Measurements from ENCODE around the gene CEP290. TPM values are rescaled to one million over a fixed set of nuclear protein-coding genes. Genes with fewer than 3 reads are reported as not detected.

The CEP290 gene
- total and polyA plus RNA-seq, 7 experiments from 2014 or later = 4.4 to 29.5 (median 15.1) TPM

DNA sequence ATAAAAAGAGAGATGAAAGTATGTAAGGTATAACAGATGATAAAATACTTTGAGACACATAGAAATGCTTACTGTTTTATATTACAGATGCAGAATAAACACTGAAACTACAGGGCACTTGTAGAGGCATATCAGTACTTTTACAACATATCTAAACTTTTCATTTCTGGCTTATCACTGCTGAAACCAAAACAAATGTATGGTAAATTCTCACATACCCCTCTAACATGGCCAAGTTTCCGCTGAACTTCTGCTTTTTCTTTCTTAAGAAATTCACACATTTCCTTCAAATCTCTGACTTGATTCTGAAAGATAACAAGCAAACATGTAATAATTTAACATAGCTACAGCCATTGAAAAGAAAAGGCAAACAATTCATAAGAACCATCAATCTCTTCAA lies 79.4 kb downstream of the CEP290 start:
- Mint-ChIP-seq H3K27ac (no peak overlapping the region), H3K4me3 (no peak overlapping the region), H3K9me3 (no peaks in the 10 kb centered on the region), H3K4me1 (peaks cover 0 to 8% (median 4%) of the 10 kb centered on the region in 7 donors), H3K36me3 (peaks cover 10 to 48% (median 31%) of the 10 kb centered on the region in 5 donors), H3K27me3 (no peaks in the 10 kb centered on the region)
- H3K27me3 ChIP-seq (ENCODE audit: control insufficient read depth in 2 of 2, insufficient read depth in 2 of 2, low read length in 2 of 2) = no peaks in the 10 kb centered on the region
- H3K9me3 ChIP-seq (ENCODE audit: control insufficient read depth in 2 of 3, low read length in 3 of 3) = no peaks in the 10 kb centered on the region
- H3K36me3 ChIP-seq (ENCODE audit: control insufficient read depth in 2 of 3, insufficient read depth in 3 of 3, low read length in 3 of 3) = peaks cover 0 to 13% (median 0%) of the 10 kb centered on the region in 3 experiments
- no peak overlapping the region for H3K27ac ChIP-seq (ENCODE audit: low read depth, low read length)
- no peaks in the 10 kb centered on the region for H3K4me1 ChIP-seq (ENCODE audit: control insufficient read depth in 2 of 2, insufficient read depth in 2 of 2, low read length in 2 of 2)
- ATAC-seq (no peak), DNase-seq (no peak)
- H3K4me3 ChIP-seq (ENCODE audit: low read length) = no peak overlapping the region
- intact Hi-C loops (cut with micrococcal nuclease) = no loop called here
- ChIA-PET CTCF (no interaction called here), POLR2A (no interaction called here)

DNA sequence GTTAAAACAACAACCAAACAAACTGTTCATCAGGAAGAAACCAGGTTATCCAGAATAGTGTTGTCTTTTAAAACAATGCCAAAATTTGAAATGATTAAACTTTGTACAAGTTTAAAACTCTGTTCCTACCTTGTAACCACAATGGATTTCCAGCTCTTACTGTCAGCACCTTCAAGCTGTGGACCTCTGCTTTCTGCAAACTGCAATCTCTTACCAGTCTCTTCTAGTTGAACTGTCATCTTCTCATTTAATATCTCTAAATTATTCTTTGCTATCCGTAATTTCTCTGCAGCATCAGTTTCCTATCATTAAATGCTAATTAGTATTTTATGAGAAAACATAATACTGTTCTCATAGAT lies 83.2 kb downstream of the CEP290 start:
- Mint-ChIP-seq H3K4me1 (peaks cover 0 to 8% (median 0%) of the 10 kb centered on the region in 7 donors), H3K36me3 (peaks cover 11 to 56% (median 26%) of the 10 kb centered on the region in 5 donors), H3K9me3 (no peaks in the 10 kb centered on the region), H3K27ac (peak overlapping the region in 1 of 9 donors; percentile 33), H3K4me3 (no peak overlapping the region), H3K27me3 (no peaks in the 10 kb centered on the region)
- no peaks in the 10 kb centered on the region for H3K9me3 ChIP-seq (ENCODE audit: control insufficient read depth in 2 of 3, low read length in 3 of 3)
- no peaks in the 10 kb centered on the region for H3K27me3 ChIP-seq (ENCODE audit: control insufficient read depth in 2 of 2, insufficient read depth in 2 of 2, low read length in 2 of 2)
- H3K36me3 ChIP-seq (ENCODE audit: control insufficient read depth in 2 of 3, insufficient read depth in 3 of 3, low read length in 3 of 3) = peaks cover 0 to 22% (median 0%) of the 10 kb centered on the region in 3 experiments
- ChIA-PET POLR2A (no interaction called here), CTCF (no interaction called here)
- DNase-seq (no peak), ATAC-seq (no peak)
- intact Hi-C loops (cut with micrococcal nuclease) = no loop called here
- H3K27ac ChIP-seq (ENCODE audit: low read depth, low read length) = no peak overlapping the region
- H3K4me3 ChIP-seq (ENCODE audit: low read length) = no peak overlapping the region
- H3K4me1 ChIP-seq (ENCODE audit: control insufficient read depth in 2 of 2, insufficient read depth in 2 of 2, low read length in 2 of 2) = no peaks in the 10 kb centered on the region

DNA sequence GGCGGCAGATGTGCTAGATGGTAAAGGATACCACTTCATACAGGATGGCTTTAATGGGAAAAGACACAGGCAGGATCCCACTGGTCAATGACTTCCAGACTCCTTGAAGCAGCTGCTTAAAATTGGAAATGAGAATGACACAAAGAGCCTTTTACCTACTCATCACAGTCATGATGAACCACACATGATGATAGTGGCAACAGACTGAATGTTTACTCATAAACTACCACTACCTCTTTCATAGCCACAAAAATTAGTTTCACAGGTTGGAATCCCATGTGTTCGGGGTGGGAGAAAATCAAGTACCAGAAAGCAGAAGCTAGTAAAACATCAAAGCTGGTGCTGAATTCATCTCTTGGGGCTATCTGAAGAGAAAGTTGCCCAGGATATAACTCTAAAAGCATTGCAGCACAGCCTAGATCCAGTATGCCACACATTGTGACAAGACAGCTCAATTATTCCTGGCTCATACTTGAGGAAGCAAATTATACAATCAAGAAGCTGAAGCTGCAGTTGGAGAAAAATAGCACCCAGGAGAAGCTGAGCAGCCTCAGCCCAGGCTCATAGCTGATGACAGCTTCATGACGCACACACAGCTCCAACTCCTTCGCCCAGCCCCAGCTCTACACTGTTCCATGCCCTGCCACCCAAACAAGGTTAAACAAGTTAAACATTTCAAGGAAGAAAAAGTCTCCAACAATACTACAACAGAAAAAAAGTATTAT lies 83.7 kb downstream of the CEP290 start:
- no peaks in the 10 kb centered on the region for H3K9me3 ChIP-seq (ENCODE audit: control insufficient read depth in 2 of 3, low read length in 3 of 3)
- Mint-ChIP-seq H3K36me3 (peaks cover 8 to 51% (median 21%) of the 10 kb centered on the region in 5 donors), H3K4me1 (peaks cover 0 to 5% (median 0%) of the 10 kb centered on the region in 7 donors), H3K9me3 (no peaks in the 10 kb centered on the region), H3K27me3 (no peaks in the 10 kb centered on the region), H3K27ac (peak overlapping the region in 2 of 9 donors; percentile 2 to 33), H3K4me3 (no peak overlapping the region)
- no peak for ATAC-seq
- intact Hi-C loops (cut with micrococcal nuclease) = no loop called here
- CTCF ChIA-PET = interaction anchor here (0.6 kb wide), 1 partner anchor 135 kb away, joined by 4 read pairs; no protein-coding TSS in a partner anchor
- POLR2A ChIA-PET = no interaction called here
- DNase-seq = no peak
- no peaks in the 10 kb centered on the region for H3K4me1 ChIP-seq (ENCODE audit: control insufficient read depth in 2 of 2, insufficient read depth in 2 of 2, low read length in 2 of 2)
- H3K27ac ChIP-seq (ENCODE audit: low read depth, low read length) = no peak overlapping the region
- H3K27me3 ChIP-seq (ENCODE audit: control insufficient read depth in 2 of 2, insufficient read depth in 2 of 2, low read length in 2 of 2) = no peaks in the 10 kb centered on the region
- H3K36me3 ChIP-seq (ENCODE audit: control insufficient read depth in 2 of 3, insufficient read depth in 3 of 3, low read length in 3 of 3) = peaks cover 0 to 22% (median 0%) of the 10 kb centered on the region in 3 experiments
- H3K4me3 ChIP-seq (ENCODE audit: low read length) = no peak overlapping the region

DNA sequence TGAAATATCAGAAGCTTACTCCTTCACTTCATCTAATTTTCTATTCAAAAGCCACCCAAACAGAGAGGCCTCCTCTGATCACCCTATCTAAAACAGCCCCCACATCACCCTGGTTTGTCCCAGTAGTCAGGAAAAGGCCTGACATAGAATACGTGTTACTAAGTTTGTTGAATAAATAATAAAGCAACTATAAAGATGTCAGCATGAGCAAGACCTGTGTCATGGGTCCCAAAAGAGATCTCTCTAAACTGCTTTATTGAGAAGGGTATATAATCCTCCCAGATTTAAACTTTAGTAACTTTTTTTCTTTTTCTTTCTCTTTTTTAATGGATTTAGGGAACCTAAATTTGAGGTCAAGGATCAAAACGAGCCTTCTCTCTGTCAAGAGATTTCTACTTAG lies 85.3 kb downstream of the CEP290 start:
- Mint-ChIP-seq H3K4me1 (no peaks in the 10 kb centered on the region), H3K27ac (peak overlapping the region in 6 of 9 donors; percentile 3 to 42 (median 31)), H3K27me3 (no peaks in the 10 kb centered on the region), H3K9me3 (no peaks in the 10 kb centered on the region), H3K4me3 (no peak overlapping the region), H3K36me3 (peaks cover 6 to 40% (median 16%) of the 10 kb centered on the region in 5 donors)
- H3K27ac ChIP-seq (ENCODE audit: low read depth, low read length) = no peak overlapping the region
- no peaks in the 10 kb centered on the region for H3K4me1 ChIP-seq (ENCODE audit: control insufficient read depth in 2 of 2, insufficient read depth in 2 of 2, low read length in 2 of 2)
- H3K9me3 ChIP-seq (ENCODE audit: control insufficient read depth in 2 of 3, low read length in 3 of 3) = no peaks in the 10 kb centered on the region
- no peak for DNase-seq
- intact Hi-C loops (cut with micrococcal nuclease) = no loop called here
- H3K27me3 ChIP-seq (ENCODE audit: control insufficient read depth in 2 of 2, insufficient read depth in 2 of 2, low read length in 2 of 2) = no peaks in the 10 kb centered on the region
- no peak for ATAC-seq
- no peak overlapping the region for H3K4me3 ChIP-seq (ENCODE audit: low read length)
- ChIA-PET POLR2A (no interaction called here), CTCF (no interaction called here)
- peaks cover 0 to 36% (median 0%) of the 10 kb centered on the region in 3 experiments for H3K36me3 ChIP-seq (ENCODE audit: control insufficient read depth in 2 of 3, insufficient read depth in 3 of 3, low read length in 3 of 3)

DNA sequence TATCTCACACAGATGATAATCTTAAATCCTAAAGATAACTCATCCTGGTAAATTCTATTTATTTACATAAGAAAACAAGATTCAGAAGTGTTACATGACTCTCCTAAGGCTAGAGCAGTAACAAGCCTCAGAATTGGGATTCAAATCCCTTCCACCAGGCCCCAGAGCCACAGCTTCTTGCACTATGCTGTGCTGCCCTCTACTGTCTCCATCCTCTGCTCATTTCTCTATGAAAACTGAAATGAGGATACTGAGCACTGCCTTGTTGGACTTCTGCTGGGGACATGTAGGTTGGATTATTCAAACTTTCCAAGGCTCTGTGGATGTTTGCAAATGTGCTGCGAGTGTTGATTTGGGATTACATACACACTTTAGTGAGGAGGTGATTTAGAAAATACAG lies 89.2 kb downstream of the CEP290 start:
- peaks cover 5 to 25% (median 15%) of the 10 kb centered on the region in 5 donors for H3K36me3 Mint-ChIP-seq
- CTCF ChIA-PET = no interaction called here
- Histone ChIP-seq H3K27me3 (ENCODE audit: control insufficient read depth in 2 of 2, insufficient read depth in 2 of 2, low read length in 2 of 2) (no peaks in the 10 kb centered on the region), H3K4me3 (ENCODE audit: low read length) (no peak overlapping the region), H3K4me1 (ENCODE audit: control insufficient read depth in 2 of 2, insufficient read depth in 2 of 2, low read length in 2 of 2) (no peaks in the 10 kb centered on the region), H3K36me3 (ENCODE audit: control insufficient read depth in 2 of 3, insufficient read depth in 3 of 3, low read length in 3 of 3) (peaks cover 0 to 36% (median 1%) of the 10 kb centered on the region in 3 experiments), H3K9me3 (ENCODE audit: control insufficient read depth in 2 of 3, low read length in 3 of 3) (no peaks in the 10 kb centered on the region), H3K27ac (ENCODE audit: low read depth, low read length) (no peak overlapping the region)
- peak overlapping the region in 2 of 9 donors; percentile 4 to 14 for H3K27ac Mint-ChIP-seq
- no peaks in the 10 kb centered on the region for H3K27me3 Mint-ChIP-seq
- H3K4me3 Mint-ChIP-seq = no peak overlapping the region
- no peaks in the 10 kb centered on the region for H3K9me3 Mint-ChIP-seq
- peak in 1 of 9 donors; percentile 17 for DNase-seq
- H3K4me1 Mint-ChIP-seq = no peaks in the 10 kb centered on the region
- POLR2A ChIA-PET = no interaction called here
- intact Hi-C loops (cut with micrococcal nuclease) = loop anchor here (2.0 to 5.0 kb wide), 2 partner anchors 35 to 204 kb away; no protein-coding TSS in a partner anchor
- no peak for ATAC-seq

DNA sequence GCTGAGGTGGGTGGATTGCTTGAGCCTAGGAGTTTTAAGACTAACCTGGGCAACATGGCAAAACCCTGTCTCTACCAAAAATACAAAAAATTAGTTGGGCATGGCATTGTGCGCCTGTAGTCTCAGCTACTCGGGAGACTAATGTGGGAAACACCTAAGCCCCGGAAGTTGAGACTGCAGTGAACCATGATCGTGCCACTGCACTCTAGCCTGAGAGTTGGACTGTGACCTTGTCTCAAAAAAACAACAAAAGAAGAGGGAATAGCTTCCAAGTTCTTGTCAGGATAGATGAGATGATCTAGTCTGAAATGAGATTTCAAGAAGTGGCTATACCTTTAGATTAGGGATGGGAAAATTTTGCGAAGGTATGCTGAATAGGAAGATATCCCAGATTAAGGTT lies 97.9 kb downstream of the CEP290 start:
- DNase-seq (no peak), ATAC-seq (no peak)
- H3K36me3 ChIP-seq (ENCODE audit: control insufficient read depth in 2 of 3, insufficient read depth in 3 of 3, low read length in 3 of 3) = peaks cover 18 to 42% (median 19%) of the 10 kb centered on the region in 3 experiments
- intact Hi-C loops (cut with micrococcal nuclease) = no loop called here
- no peaks in the 10 kb centered on the region for H3K4me1 ChIP-seq (ENCODE audit: control insufficient read depth in 2 of 2, insufficient read depth in 2 of 2, low read length in 2 of 2)
- no peaks in the 10 kb centered on the region for H3K27me3 ChIP-seq (ENCODE audit: control insufficient read depth in 2 of 2, insufficient read depth in 2 of 2, low read length in 2 of 2)
- no peak overlapping the region for H3K27ac ChIP-seq (ENCODE audit: low read depth, low read length)
- Mint-ChIP-seq H3K27ac (no peak overlapping the region), H3K36me3 (peaks cover 18 to 35% (median 26%) of the 10 kb centered on the region in 5 donors), H3K27me3 (no peaks in the 10 kb centered on the region), H3K4me1 (peaks cover 4 to 32% (median 25%) of the 10 kb centered on the region in 7 donors), H3K9me3 (no peaks in the 10 kb centered on the region), H3K4me3 (no peak overlapping the region)
- H3K4me3 ChIP-seq (ENCODE audit: low read length) = no peak overlapping the region
- no peaks in the 10 kb centered on the region for H3K9me3 ChIP-seq (ENCODE audit: control insufficient read depth in 2 of 3, low read length in 3 of 3)
- POLR2A ChIA-PET = no interaction called here
- CTCF ChIA-PET = no interaction called here

DNA sequence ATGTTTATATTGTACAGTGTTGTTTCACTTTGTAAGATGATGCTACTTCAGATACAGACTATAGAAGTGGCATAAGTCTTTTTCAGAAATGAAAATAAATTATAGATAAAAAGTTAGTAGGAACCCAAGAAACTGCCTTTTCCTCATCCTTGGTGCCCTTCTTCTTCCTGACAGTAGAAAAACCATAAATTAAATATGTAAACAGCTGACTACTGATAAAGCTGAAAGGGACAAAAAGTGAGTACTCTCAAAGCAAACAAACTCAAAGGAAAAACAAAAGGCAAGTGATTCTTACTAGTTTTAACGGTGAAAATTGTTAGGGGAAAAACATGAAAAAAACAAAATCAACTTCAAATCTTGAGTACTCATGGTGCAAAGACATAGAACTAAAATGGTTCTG lies 104.1 kb downstream of the CEP290 start:
- POLR2A ChIA-PET = no interaction called here
- peaks cover 22 to 82% (median 63%) of the 10 kb centered on the region in 7 donors for H3K4me1 Mint-ChIP-seq
- peaks cover 0 to 9% (median 0%) of the 10 kb centered on the region in 5 donors for H3K36me3 Mint-ChIP-seq
- intact Hi-C loops (cut with micrococcal nuclease) = no loop called here
- H3K27me3 ChIP-seq (ENCODE audit: control insufficient read depth in 2 of 2, insufficient read depth in 2 of 2, low read length in 2 of 2) = no peaks in the 10 kb centered on the region
- H3K9me3 Mint-ChIP-seq = no peaks in the 10 kb centered on the region
- peak overlapping the region in 3 of 10 donors; percentile 26 to 96 (median 44) for H3K4me3 Mint-ChIP-seq
- no peaks in the 10 kb centered on the region for H3K9me3 ChIP-seq (ENCODE audit: control insufficient read depth in 2 of 3, low read length in 3 of 3)
- no peaks in the 10 kb centered on the region for H3K27me3 Mint-ChIP-seq
- no peak overlapping the region for H3K4me3 ChIP-seq (ENCODE audit: low read length)
- CTCF ChIA-PET = no interaction called here
- H3K4me1 ChIP-seq (ENCODE audit: control insufficient read depth in 2 of 2, insufficient read depth in 2 of 2, low read length in 2 of 2) = peaks cover 14 to 19% of the 10 kb centered on the region in 2 donors
- ATAC-seq (no peak), DNase-seq (no peak)
- peaks cover 0 to 4% (median 0%) of the 10 kb centered on the region in 3 experiments for H3K36me3 ChIP-seq (ENCODE audit: control insufficient read depth in 2 of 3, insufficient read depth in 3 of 3, low read length in 3 of 3)
- peak overlapping the region in 4 of 9 donors; percentile 6 to 45 (median 22) for H3K27ac Mint-ChIP-seq
- no peak overlapping the region for H3K27ac ChIP-seq (ENCODE audit: low read depth, low read length)

Measured in naive thymus-derived CD4-positive, alpha-beta T cell (primary cell).